HEK293 (cell line): ENCODE measurements around the gene PCDHGA9.

Source experiments
- CTCF ChIA-PET: fragments of 350-600 bp; formaldehyde crosslinking; extraction: SDS; loops from one replicate; lab custom pipeline; 2021; ENCODE audit warnings: antibody characterized with exemption; lab: Yijun Ruan, JAX
- POLR2A ChIA-PET: fragments of 300-600 bp; formaldehyde crosslinking; extraction: SDS; loops from one replicate; lab custom pipeline; 2020; ENCODE audit warnings: antibody characterized with exemption, inconsistent platforms; lab: Yijun Ruan, JAX
- H3K27ac ChIP-seq: fragments of 200-500 bp; sonication (Bioruptor generic); 2 replicates; pipeline ENCODE4 v1.5.1; 2014; ENCODE audit warnings: low read depth, low read length, control low read depth, inconsistent platforms; ENCODE audit errors: extremely low read depth
- H3K36me3 ChIP-seq, 2 experiments: fragments of 200-500 bp in 1 of 2; sonication (Bioruptor generic) in 1 of 2; 1 replicate in 1 of 2; 2 replicates in 1 of 2; pipeline ENCODE4 v1.5.1; 2014 to 2017; ENCODE audit warnings: inconsistent platforms in 2 of 2, low read length in 2 of 2; ENCODE audit not compliant: control insufficient read depth in 2 of 2, insufficient read depth in 1 of 2
- H3K4me1 ChIP-seq: fragments of 200-500 bp; sonication (Bioruptor generic); 2 replicates; pipeline ENCODE4 v1.5.1; 2014; ENCODE audit warnings: mild to moderate bottlenecking, low read length, inconsistent platforms; ENCODE audit not compliant: control insufficient read depth, insufficient read depth
- H3K4me3 ChIP-seq: 2 replicates; pipeline ENCODE4 v1.5.1; 2011; ENCODE audit warnings: low read depth, mild to moderate bottlenecking, control low read depth, low read length, moderate library complexity
- H3K9me3 ChIP-seq: fragments of 200-500 bp; sonication (Bioruptor generic); 2 replicates; pipeline ENCODE4 v1.5.1; 2014; ENCODE audit warnings: low read depth, low read length, inconsistent platforms; ENCODE audit not compliant: control insufficient read depth, insufficient read depth
- PRDM10 ChIP-seq: fragments of 450-650 bp; formaldehyde crosslinking; IDR thresholded peaks from 2 replicates; pipeline ENCODE4 v1.5.1; 2016; ENCODE audit warnings: missing biosample characterization, missing genetic modification characterization
- PRDM6 ChIP-seq: fragments of 450-650 bp; formaldehyde crosslinking; IDR thresholded peaks from 2 replicates; pipeline ENCODE4 v1.5.1; 2017; ENCODE audit warnings: missing biosample characterization, missing genetic modification characterization
- SP7 ChIP-seq: fragments of 450-650 bp; formaldehyde crosslinking; IDR thresholded peaks from 2 replicates; pipeline ENCODE4 v1.5.1; 2016; ENCODE audit warnings: missing biosample characterization, missing genetic modification characterization
- ZBTB20 ChIP-seq: fragments of 450-650 bp; formaldehyde crosslinking; IDR thresholded peaks from 2 replicates; pipeline ENCODE4 v1.5.1; 2016; ENCODE audit warnings: missing biosample characterization, missing genetic modification characterization
- ZFP41 ChIP-seq: fragments of 450-650 bp; formaldehyde crosslinking; IDR thresholded peaks from 2 replicates; pipeline ENCODE4 v1.5.1; 2016; ENCODE audit warnings: missing biosample characterization, missing genetic modification characterization, borderline replicate concordance
- ZNF324 ChIP-seq: fragments of 450-650 bp; formaldehyde crosslinking; IDR thresholded peaks from 2 replicates; pipeline ENCODE4 v1.5.1; 2016; ENCODE audit warnings: missing biosample characterization, missing genetic modification characterization
- ZNF341 ChIP-seq: fragments of 450-650 bp; formaldehyde crosslinking; IDR thresholded peaks from 2 replicates; pipeline ENCODE4; 2016; ENCODE audit warnings: low read depth, missing biosample characterization, missing genetic modification characterization
- ZNF350 ChIP-seq: fragments of 450-650 bp; formaldehyde crosslinking; IDR thresholded peaks from 2 replicates; pipeline ENCODE4 v1.5.0; 2017; ENCODE audit warnings: missing biosample characterization, mild to moderate bottlenecking, missing genetic modification characterization
- ZNF366 ChIP-seq: fragments of 450-650 bp; formaldehyde crosslinking; conservative IDR thresholded peaks from 2 replicates; pipeline ENCODE4 v1.5.1; 2016; ENCODE audit warnings: missing biosample characterization, missing genetic modification characterization
- ZNF529 ChIP-seq: fragments of 450-650 bp; formaldehyde crosslinking; IDR thresholded peaks from 2 replicates; pipeline ENCODE4 v1.5.1; 2017; ENCODE audit warnings: missing genetic modification characterization, missing biosample characterization; ENCODE audit not compliant: insufficient replicate concordance
- ZNF658 ChIP-seq: fragments of 450-650 bp; formaldehyde crosslinking; IDR thresholded peaks from 2 replicates; pipeline ENCODE4; 2016; ENCODE audit warnings: missing biosample characterization, missing genetic modification characterization
- ZNF660 ChIP-seq: fragments of 450-650 bp; IDR thresholded peaks from 2 replicates; pipeline ENCODE4 v1.5.1; 2018; ENCODE audit warnings: missing biosample characterization, mild to moderate bottlenecking, missing genetic modification characterization
- ZNF664 ChIP-seq: fragments of 450-650 bp; formaldehyde crosslinking; IDR thresholded peaks from 2 replicates; pipeline ENCODE4 v1.5.1; 2016; ENCODE audit warnings: missing biosample characterization, missing genetic modification characterization
- ZNF777 ChIP-seq: fragments of 450-650 bp; formaldehyde crosslinking; IDR thresholded peaks from 2 replicates; pipeline ENCODE4 v1.5.1; 2017; ENCODE audit warnings: missing biosample characterization, missing genetic modification characterization, borderline replicate concordance
- TF ChIP-seq, protein P1 (sequence below): sonication (generic); formaldehyde crosslinking; IDR thresholded peaks from 2 replicates; pipeline ENCODE4 v1.8.1; 2022; ENCODE audit warnings: mild to moderate bottlenecking, moderate library complexity, missing genetic modification reagents
- TF ChIP-seq, protein P2 (sequence below): fragments of 450-650 bp; formaldehyde crosslinking; IDR thresholded peaks from 2 replicates; pipeline ENCODE4 v1.5.1; 2016; ENCODE audit warnings: missing biosample characterization, missing genetic modification characterization
- TF ChIP-seq, protein P3 (sequence below): fragments of 450-650 bp; formaldehyde crosslinking; IDR thresholded peaks from 2 replicates; pipeline ENCODE4 v1.5.1; 2016; ENCODE audit warnings: missing biosample characterization, missing genetic modification characterization

PCDHGA9 gene

GRCh38 chr5:141437221-141437620 lies 34.6 kb downstream of the PCDHGA9 start:
- no peaks in the 10 kb centered on the region for H3K9me3 ChIP-seq
- H3K4me1 ChIP-seq = no peaks in the 10 kb centered on the region
- TF ChIP-seq, protein P1, sequence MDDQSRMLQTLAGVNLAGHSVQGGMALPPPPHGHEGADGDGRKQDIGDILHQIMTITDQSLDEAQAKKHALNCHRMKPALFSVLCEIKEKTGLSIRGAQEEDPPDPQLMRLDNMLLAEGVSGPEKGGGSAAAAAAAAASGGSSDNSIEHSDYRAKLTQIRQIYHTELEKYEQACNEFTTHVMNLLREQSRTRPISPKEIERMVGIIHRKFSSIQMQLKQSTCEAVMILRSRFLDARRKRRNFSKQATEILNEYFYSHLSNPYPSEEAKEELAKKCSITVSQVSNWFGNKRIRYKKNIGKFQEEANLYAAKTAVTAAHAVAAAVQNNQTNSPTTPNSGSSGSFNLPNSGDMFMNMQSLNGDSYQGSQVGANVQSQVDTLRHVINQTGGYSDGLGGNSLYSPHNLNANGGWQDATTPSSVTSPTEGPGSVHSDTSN = no peak
- no peak for TF ChIP-seq ZNF341 (tag by site-specific recombination)
- TF ChIP-seq SP7 (tag by site-specific recombination) = no peak
- no peak for TF ChIP-seq PRDM6 (tag by site-specific recombination)
- no peak for TF ChIP-seq PRDM10
- no peak for TF ChIP-seq ZNF324 (tag by site-specific recombination)
- no peak for TF ChIP-seq ZNF350 (tag by site-specific recombination)
- no peak for TF ChIP-seq ZNF658
- TF ChIP-seq ZNF664 (tag by site-specific recombination) = no peak
- no peak for TF ChIP-seq ZNF529
- TF ChIP-seq ZNF777 = no peak
- TF ChIP-seq ZFP41 = no peak
- TF ChIP-seq, protein P2, sequence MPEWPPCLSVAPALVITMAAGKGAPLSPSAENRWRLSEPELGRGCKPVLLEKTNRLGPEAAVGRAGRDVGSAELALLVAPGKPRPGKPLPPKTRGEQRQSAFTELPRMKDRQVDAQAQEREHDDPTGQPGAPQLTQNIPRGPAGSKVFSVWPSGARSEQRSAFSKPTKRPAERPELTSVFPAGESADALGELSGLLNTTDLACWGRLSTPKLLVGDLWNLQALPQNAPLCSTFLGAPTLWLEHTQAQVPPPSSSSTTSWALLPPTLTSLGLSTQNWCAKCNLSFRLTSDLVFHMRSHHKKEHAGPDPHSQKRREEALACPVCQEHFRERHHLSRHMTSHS (tag by site-specific recombination) = no peak
- TF ChIP-seq ZBTB20 (tag by site-specific recombination) = no peak
- TF ChIP-seq, protein P3, sequence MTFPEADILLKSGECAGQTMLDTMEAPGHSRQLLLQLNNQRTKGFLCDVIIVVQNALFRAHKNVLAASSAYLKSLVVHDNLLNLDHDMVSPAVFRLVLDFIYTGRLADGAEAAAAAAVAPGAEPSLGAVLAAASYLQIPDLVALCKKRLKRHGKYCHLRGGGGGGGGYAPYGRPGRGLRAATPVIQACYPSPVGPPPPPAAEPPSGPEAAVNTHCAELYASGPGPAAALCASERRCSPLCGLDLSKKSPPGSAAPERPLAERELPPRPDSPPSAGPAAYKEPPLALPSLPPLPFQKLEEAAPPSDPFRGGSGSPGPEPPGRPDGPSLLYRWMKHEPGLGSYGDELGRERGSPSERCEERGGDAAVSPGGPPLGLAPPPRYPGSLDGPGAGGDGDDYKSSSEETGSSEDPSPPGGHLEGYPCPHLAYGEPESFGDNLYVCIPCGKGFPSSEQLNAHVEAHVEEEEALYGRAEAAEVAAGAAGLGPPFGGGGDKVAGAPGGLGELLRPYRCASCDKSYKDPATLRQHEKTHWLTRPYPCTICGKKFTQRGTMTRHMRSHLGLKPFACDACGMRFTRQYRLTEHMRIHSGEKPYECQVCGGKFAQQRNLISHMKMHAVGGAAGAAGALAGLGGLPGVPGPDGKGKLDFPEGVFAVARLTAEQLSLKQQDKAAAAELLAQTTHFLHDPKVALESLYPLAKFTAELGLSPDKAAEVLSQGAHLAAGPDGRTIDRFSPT (tag by site-specific recombination) = no peak
- no peak for TF ChIP-seq ZNF366 (tag by site-specific recombination)
- TF ChIP-seq ZNF660 = no peak
- ChIA-PET CTCF (interaction anchor here (0.6 to 2.2 kb wide), 4 partner anchors 14 to 122 kb away, joined by 3 to 9 read pairs (median 6); partner anchors contain the start of gene PCDHGA11), POLR2A (no interaction called here)
- H3K36me3 ChIP-seq = no peaks in the 10 kb centered on the region
- no peak overlapping the region for H3K27ac ChIP-seq
- no peak overlapping the region for H3K4me3 ChIP-seq
